ENCODE results near the gene ZBTB47. TPM values are rescaled to one million over a fixed set of nuclear protein-coding genes. Genes with fewer than 3 reads are reported as not detected.

Gene ZBTB47
- total and polyA plus RNA-seq, 2 donors (not counting 3 experiments of a cell fraction or from before 2014, with no cell fraction given) = 10.6 to 14.5 TPM

GRCh38 chr3:42681361-42682038 is 28.0 kb downstream of the ZBTB47 start:
- FAIRE-seq (no peak), DNase-seq (ENCODE audit: low read depth, low spot score) (no peak)
- Histone ChIP-seq H3K79me2 (ENCODE audit: control insufficient read depth, insufficient read depth, low read length) (no peaks in the 10 kb centered on the region), H3K36me3 (ENCODE audit: control insufficient read depth in 2 of 2, extremely low read depth in 1 of 2, insufficient read depth in 2 of 2, low read length in 2 of 2) (no peaks in the 10 kb centered on the region), H3K4me2 (ENCODE audit: insufficient read depth, low read length) (no peak overlapping the region), H3K27me3 (ENCODE audit: control insufficient read depth in 2 of 2, insufficient read depth in 2 of 2, low read length in 2 of 2) (peaks cover 20 to 35% of the 10 kb centered on the region in 2 experiments), H2AFZ (ENCODE audit: low read depth, low read length) (no peak overlapping the region), H3K4me1 (ENCODE audit: control insufficient read depth, extremely low read depth, insufficient read depth, low read length) (no peaks in the 10 kb centered on the region), H3K9ac (replicated peaks; ENCODE audit: extremely low read depth, insufficient read depth, low read length) (no peak overlapping the region), H3K9me3 (replicated peaks; ENCODE audit: control insufficient read depth, insufficient read depth, low read length) (no peaks in the 10 kb centered on the region), H4K20me1 (replicated peaks; ENCODE audit: control insufficient read depth, extremely low read depth, insufficient read depth, low read length) (no peaks in the 10 kb centered on the region), H3K9me1 (replicated peaks; ENCODE audit: control insufficient read depth, extremely low read depth, insufficient read depth, low read length) (no peaks in the 10 kb centered on the region), H3K27ac (ENCODE audit: insufficient read depth, low read depth, low read length) (no peak overlapping the region), H3K4me3 (replicated peaks in 1 of 3; ENCODE audit: insufficient read depth in 1 of 3, low read depth in 1 of 3, low read length in 3 of 3) (no peak overlapping the region)
- CTCF ChIA-PET = interaction anchor here (1.3 kb wide), 1 partner anchor 12 kb away, joined by 4 read pairs; no protein-coding TSS in a partner anchor
- TF ChIP-seq JUN (IDR thresholded peaks at IDR 0.05; ENCODE audit: borderline replicate concordance, insufficient read depth, insufficient read length, low read depth) (no peak), FOS (IDR thresholded peaks at IDR 0.05; ENCODE audit: borderline replicate concordance, insufficient read depth, low read length) (no peak)
- POLR2A ChIA-PET = no interaction called here
- intact Hi-C loops (cut with micrococcal nuclease) (no loop called here), dilution Hi-C loops (cut with MboI; ENCODE audit: extremely low pct_ligation_motif_present, low sequenced_read_pairs) (no loop called here)
- no TSS peak for BruUV-seq (replicated peaks)

GRCh38 chr3:42682301-42683070 is 29.0 kb downstream of the ZBTB47 start:
- peaks cover 24 to 34% of the 10 kb centered on the region in 2 experiments for H3K27me3 ChIP-seq (ENCODE audit: control insufficient read depth in 2 of 2, insufficient read depth in 2 of 2, low read length in 2 of 2)
- H3K4me1 ChIP-seq (ENCODE audit: control insufficient read depth, extremely low read depth, insufficient read depth, low read length) = no peaks in the 10 kb centered on the region
- intact Hi-C loops (cut with micrococcal nuclease) (no loop called here), dilution Hi-C loops (cut with MboI; ENCODE audit: extremely low pct_ligation_motif_present, low sequenced_read_pairs) (no loop called here)
- H3K36me3 ChIP-seq (ENCODE audit: control insufficient read depth in 2 of 2, extremely low read depth in 1 of 2, insufficient read depth in 2 of 2, low read length in 2 of 2) = no peaks in the 10 kb centered on the region
- DNase-seq (ENCODE audit: low read depth, low spot score) = no peak
- H3K9me3 ChIP-seq (replicated peaks; ENCODE audit: control insufficient read depth, insufficient read depth, low read length) = no peaks in the 10 kb centered on the region
- no peak overlapping the region for H3K9ac ChIP-seq (replicated peaks; ENCODE audit: extremely low read depth, insufficient read depth, low read length)
- H3K9me1 ChIP-seq (replicated peaks; ENCODE audit: control insufficient read depth, extremely low read depth, insufficient read depth, low read length) = no peaks in the 10 kb centered on the region
- no peak for TF ChIP-seq POLR2A (IDR thresholded peaks at IDR 0.05; ENCODE audit: low read depth, low read length)
- TF ChIP-seq POLR2AphosphoS5 (IDR thresholded peaks at IDR 0.05; ENCODE audit: insufficient read depth, low read depth, low read length) = no peak
- TF ChIP-seq MAX (IDR thresholded peaks at IDR 0.05; ENCODE audit: insufficient read depth, insufficient read length) = no peak
- TF ChIP-seq JUN (IDR thresholded peaks at IDR 0.05; ENCODE audit: borderline replicate concordance, insufficient read depth, insufficient read length, low read depth) = no peak
- TF ChIP-seq EZH2 (IDR thresholded peaks at IDR 0.05; ENCODE audit: borderline replicate concordance, low read depth, low read length, severe bottlenecking) = no peak
- no peak for TF ChIP-seq CTCF (IDR thresholded peaks at IDR 0.05; ENCODE audit: extremely low read depth in 1 of 2, insufficient read depth in 1 of 2, low read depth in 1 of 2, low read length in 2 of 2)
- TF ChIP-seq FOS (IDR thresholded peaks at IDR 0.05; ENCODE audit: borderline replicate concordance, insufficient read depth, low read length) = no peak
- no peak for TF ChIP-seq GATA2 (IDR thresholded peaks at IDR 0.05; ENCODE audit: insufficient read depth, insufficient read length, low read depth, low read length)
- TF ChIP-seq MYC (IDR thresholded peaks at IDR 0.05; ENCODE audit: low read depth, low read length) = no peak
- no peak overlapping the region for H2AFZ ChIP-seq (ENCODE audit: low read depth, low read length)
- H3K4me2 ChIP-seq (ENCODE audit: insufficient read depth, low read length) = no peak overlapping the region
- BruUV-seq (replicated peaks) = no TSS peak
- H3K79me2 ChIP-seq (ENCODE audit: control insufficient read depth, insufficient read depth, low read length) = no peaks in the 10 kb centered on the region
- FAIRE-seq = no peak
- CTCF ChIA-PET = interaction anchor here (1.3 kb wide), 1 partner anchor 13 kb away, joined by 4 read pairs; no protein-coding TSS in a partner anchor
- H3K4me3 ChIP-seq (replicated peaks in 1 of 3; ENCODE audit: insufficient read depth in 1 of 3, low read depth in 1 of 3, low read length in 3 of 3) = no peak overlapping the region
- POLR2A ChIA-PET = no interaction called here
- H4K20me1 ChIP-seq (replicated peaks; ENCODE audit: control insufficient read depth, extremely low read depth, insufficient read depth, low read length) = no peaks in the 10 kb centered on the region
- H3K27ac ChIP-seq (ENCODE audit: insufficient read depth, low read depth, low read length) = no peak overlapping the region
